Astrocyte of the cerebellum (primary cell): ENCODE data around the gene FGF2.
"Not testable (repeated sequence)": the region's sequence is repeated elsewhere in the genome, so short reads cannot be mapped to it uniquely, and the experiment has no call there.

ENCODE experiments used
- DNase-seq: peaks from one replicate; pipeline ENCODE4 v3.0.0-alpha.2; 2011; ENCODE audit warnings: low read depth
- H3K4me3 ChIP-seq: 2 replicates; pipeline ENCODE4 v1.5.1; 2011; ENCODE audit warnings: mild to moderate bottlenecking, low read depth, low read length, moderate library complexity
- in situ Hi-C: cut with HindIII; loops from 2 replicates; pipeline ENCODE4 v1.10.0; 2017; ENCODE audit warnings: low sequenced_read_pairs
- TF ChIP-seq, protein P1 (sequence below): IDR thresholded peaks from 2 replicates; pipeline ENCODE4 v1.5.1; 2012; ENCODE audit warnings: low read length, low read depth, moderate library complexity, mild to moderate bottlenecking; ENCODE audit errors: missing control alignments

The FGF2 gene

DNA sequence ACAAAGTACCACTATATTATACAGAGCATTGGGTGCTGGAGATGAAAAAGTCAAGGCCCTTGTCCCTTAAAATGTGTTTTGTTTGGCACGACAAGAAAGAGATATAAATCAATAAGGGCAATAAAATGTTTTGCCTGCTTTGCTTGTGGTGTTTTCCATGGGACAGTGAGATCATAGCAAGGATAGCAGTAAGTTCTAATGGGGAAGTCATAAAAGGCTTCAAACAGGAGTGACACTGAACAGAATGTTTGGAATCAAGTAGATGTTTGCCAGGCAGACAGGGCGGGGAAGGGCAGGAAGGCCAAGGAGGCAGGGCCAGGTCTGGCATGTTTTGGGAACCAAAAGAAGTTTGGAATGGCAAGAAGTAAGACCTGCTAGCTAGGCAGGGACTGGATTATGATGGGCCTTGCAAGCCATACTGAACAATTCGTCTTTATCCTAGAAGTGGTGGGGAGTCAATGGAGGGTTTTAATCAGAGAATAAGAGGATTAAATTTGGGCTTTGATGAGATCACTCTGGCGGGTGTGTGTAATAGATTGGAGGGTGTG lies 16.4 kb downstream of the FGF2 start:
- in situ Hi-C loops = no loop called here

DNA sequence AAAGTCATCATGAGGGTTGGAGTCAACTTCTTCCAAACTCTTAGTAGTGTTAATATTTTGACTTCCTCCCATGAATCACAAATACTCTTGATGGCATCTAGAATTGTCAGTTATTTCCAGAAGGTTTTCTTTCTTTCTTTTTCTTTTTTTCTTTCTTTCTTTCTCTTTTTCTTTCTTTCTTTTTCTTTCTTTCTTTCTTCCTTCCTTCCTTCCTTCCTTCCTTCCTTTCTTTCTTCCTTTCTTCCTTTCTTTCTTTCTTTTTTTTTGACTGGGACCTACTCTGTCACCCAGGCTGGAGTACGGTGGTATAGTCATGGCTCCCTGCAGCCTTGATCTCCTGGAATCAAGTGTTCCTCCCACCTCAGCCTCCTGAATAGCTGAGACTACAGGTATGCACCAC lies 17.8 kb downstream of the FGF2 start:
- H3K4me3 ChIP-seq, DNase-seq, in situ Hi-C loops: not testable (repeated sequence)

More for the DNA sequence above, 16.4 kb downstream of the FGF2 start:
- TF ChIP-seq, protein P1, sequence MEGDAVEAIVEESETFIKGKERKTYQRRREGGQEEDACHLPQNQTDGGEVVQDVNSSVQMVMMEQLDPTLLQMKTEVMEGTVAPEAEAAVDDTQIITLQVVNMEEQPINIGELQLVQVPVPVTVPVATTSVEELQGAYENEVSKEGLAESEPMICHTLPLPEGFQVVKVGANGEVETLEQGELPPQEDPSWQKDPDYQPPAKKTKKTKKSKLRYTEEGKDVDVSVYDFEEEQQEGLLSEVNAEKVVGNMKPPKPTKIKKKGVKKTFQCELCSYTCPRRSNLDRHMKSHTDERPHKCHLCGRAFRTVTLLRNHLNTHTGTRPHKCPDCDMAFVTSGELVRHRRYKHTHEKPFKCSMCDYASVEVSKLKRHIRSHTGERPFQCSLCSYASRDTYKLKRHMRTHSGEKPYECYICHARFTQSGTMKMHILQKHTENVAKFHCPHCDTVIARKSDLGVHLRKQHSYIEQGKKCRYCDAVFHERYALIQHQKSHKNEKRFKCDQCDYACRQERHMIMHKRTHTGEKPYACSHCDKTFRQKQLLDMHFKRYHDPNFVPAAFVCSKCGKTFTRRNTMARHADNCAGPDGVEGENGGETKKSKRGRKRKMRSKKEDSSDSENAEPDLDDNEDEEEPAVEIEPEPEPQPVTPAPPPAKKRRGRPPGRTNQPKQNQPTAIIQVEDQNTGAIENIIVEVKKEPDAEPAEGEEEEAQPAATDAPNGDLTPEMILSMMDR = no peak
- no peak overlapping the region for H3K4me3 ChIP-seq
- no peak for DNase-seq

DNA sequence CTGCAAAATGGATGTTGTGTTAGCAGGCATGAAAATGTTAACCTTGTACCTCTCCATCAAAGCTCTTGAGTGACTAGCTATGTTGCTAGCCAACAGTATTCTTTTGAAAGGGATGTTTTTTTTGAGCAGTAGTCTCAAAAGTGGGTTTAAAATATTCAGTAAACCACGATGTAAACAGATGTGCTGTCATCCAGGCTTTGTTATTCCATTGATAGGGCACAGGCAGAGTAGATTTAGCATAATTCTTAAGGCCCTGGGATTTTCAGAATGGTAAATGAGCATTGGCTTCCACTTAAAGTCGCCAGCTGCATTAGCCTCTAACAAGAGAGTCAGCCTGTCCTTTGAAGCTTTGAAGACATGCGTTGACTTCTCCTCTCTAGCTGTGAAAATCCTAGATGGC lies 18.4 kb downstream of the FGF2 start:
- DNase-seq = no peak
- H3K4me3 ChIP-seq = no peak overlapping the region
- TF ChIP-seq, protein P1 = no peak
- in situ Hi-C loops = no loop called here

DNA sequence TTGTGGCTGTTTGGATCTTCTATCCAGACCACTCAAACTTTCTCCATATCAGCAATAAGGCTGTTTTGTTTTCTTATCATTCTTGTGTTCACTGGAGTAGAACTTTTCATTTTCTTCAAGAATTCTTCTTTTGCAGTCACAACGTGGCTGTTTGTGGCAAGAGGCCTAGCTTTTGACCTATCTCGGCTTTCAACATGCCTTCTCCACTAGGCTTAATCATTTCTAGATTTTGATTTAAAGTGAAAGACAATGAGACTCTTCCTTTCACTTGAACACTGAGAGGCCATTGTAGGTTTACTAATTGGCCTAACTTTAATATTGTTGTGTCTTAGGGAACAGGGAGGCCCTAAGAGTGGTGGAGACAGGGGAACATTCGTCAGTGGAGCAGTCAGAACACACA lies 19.1 kb downstream of the FGF2 start:
- DNase-seq = no peak
- in situ Hi-C loops = no loop called here
- TF ChIP-seq, protein P1 = no peak
- H3K4me3 ChIP-seq = no peak overlapping the region

DNA sequence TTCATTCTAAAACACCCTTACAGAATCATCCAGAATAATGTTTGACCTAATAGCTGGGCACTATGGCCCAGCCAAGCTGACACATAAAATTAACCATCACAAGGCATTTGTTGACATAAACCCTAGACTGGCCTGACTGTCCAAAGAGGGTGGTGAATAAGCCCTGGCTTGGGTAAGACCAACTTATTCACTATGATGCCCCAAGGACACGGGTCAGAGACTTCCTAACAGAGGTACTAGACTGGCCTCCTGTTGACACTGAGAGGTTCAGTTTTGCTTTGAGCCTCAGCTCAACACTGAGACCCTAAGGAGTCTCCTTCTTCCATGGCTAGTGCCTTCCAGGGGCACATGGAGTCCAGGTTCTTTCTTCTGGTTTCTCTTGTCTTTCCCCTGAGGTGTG lies 21.3 kb downstream of the FGF2 start:
- no peak for DNase-seq
- H3K4me3 ChIP-seq = no peak overlapping the region
- TF ChIP-seq, protein P1 = no peak
- in situ Hi-C loops = no loop called here

DNA sequence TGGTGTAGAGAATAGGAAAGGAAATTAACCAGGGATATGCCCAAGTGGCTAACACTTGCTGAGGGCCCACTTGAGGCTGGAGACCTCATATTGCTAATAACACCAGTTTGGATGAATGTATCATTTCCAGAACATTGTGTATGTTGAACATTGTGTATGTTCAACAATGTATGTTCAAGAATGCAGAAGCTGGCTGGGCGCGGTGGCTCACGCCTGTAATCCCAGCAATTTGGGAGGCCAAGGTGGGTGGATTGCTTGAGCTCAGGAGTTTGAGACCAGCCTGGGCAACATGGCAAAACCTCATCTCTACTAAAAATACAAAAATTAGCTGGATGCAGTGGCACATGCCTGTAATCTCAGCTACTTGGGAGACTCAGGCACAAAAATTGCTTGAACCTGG lies 23.2 kb downstream of the FGF2 start:
- H3K4me3 ChIP-seq, DNase-seq, in situ Hi-C loops: not testable (repeated sequence)

DNA sequence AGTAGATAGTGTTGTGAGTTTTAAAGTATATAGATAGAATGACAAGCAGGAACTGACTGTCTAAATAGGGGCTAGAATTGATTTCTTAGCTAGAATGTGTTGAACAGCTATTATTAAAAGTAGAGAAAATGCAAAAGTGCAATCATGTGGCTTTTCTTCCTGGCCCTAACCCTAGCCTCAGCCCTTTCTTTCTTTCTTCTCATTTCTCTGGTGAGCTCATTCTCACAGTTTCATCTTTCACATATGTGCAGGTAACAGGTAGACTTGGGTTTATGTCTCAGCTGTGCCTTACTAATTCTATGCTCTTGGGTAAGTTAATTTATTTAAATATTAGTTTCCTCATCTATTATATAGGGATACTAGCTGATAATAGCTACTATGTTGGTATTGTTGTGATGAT lies 24.9 kb downstream of the FGF2 start:
- H3K4me3 ChIP-seq = no peak overlapping the region
- DNase-seq = no peak
- in situ Hi-C loops = no loop called here
- TF ChIP-seq, protein P1 = no peak
